Heart right ventricle (tissue), 16 donors: ENCODE data around the gene C19orf73. TPM values are rescaled to one million over a fixed set of nuclear protein-coding genes. Genes with fewer than 3 reads are reported as not detected.
A peak's percentile ranks its signal among the peaks of the same experiment; 100 is the strongest.
"Not testable (repeated sequence)": the region's sequence is repeated elsewhere in the genome, so short reads cannot be mapped to it uniquely, and the experiment has no call there.

ENCODE experiments used
- ATAC-seq, 8 donors: fragments of 200-7000 bp; cut with Tn5 transposase; one replicate each; pipeline ENCODE4 v1.9.1; 2020; ENCODE audit warnings: mild to moderate bottlenecking in 8 of 8, moderate library complexity in 8 of 8, moderate number of reproducible peaks in 1 of 8
- DNase-seq, 2 donors: peaks; one replicate each; pipeline ENCODE4 v3.0.0-alpha.2; 2020
- H3K27ac ChIP-seq, 10 donors: fragments of 200-600 bp; sonication (generic) in 2 of 10; one replicate each; pipeline versions ENCODE4 v1.5.0 to v1.8.0; 2020 to 2022; ENCODE audit warnings: mild to moderate bottlenecking in 3 of 10
- H3K27me3 ChIP-seq, 7 donors: fragments of 200-600 bp; one replicate each; pipeline ENCODE4 v1.8.0; 2021 to 2022; ENCODE audit warnings: mild to moderate bottlenecking in 2 of 7
- H3K36me3 ChIP-seq, 9 donors: fragments of 200-600 bp; sonication (generic) in 1 of 9; one replicate each; pipeline versions ENCODE4 v1.5.0 to v1.8.0; 2020 to 2022; ENCODE audit warnings: mild to moderate bottlenecking in 2 of 9
- H3K4me1 ChIP-seq, 9 donors: fragments of 200-600 bp; sonication (generic) in 1 of 9; one replicate each; pipeline versions ENCODE4 v1.5.0 to v1.8.0; 2020 to 2022; ENCODE audit warnings: mild to moderate bottlenecking in 4 of 9
- H3K4me3 ChIP-seq, 10 donors: fragments of 200-600 bp; sonication (generic) in 2 of 10; one replicate each; pipeline versions ENCODE4 v1.5.0 to v1.8.0; 2020 to 2022; ENCODE audit warnings: mild to moderate bottlenecking in 7 of 10, moderate library complexity in 2 of 10
- H3K9me3 ChIP-seq, 11 donors: fragments of 200-600 bp in 10 of 11; sonication (generic) in 2 of 11; one replicate each; pipeline versions ENCODE4 v1.5.0 to v1.8.0; 2013 to 2022; ENCODE audit warnings: mild to moderate bottlenecking in 2 of 11, control low read depth in 1 of 11, moderate library complexity in 1 of 11
- WGBS, 2 donors: extraction: QIAGEN DNeasy Blood & Tissue Kit; methylation state at CpG; one replicate each; pipeline ENCODE4 v1.1.7; 2013; ENCODE audit warnings: inconsistent platforms in 1 of 2; 5-methylcytosine and 5-hydroxymethylcytosine counted together
- intact Hi-C, 10 donors: fragments of 100-400 bp; cut with DNase I; formaldehyde crosslinking; loops; one replicate each; pipeline versions ENCODE4 v1.11.1 to v1.14.2; 2022
- polyA plus RNA-seq, 2 donors: library from polyadenylated mRNA; stranded (reverse); fragments of 200-250 nt; gene quantifications; one replicate each; pipeline ENCODE4 v1.2.3, GENCODE V29; 2013
- total RNA-seq, 10 donors: library from RNA; stranded (reverse); fragmentation: NEBNext Ultra II Directional in 3 of 10; extraction: Animal tissue kit (Norgen Biotek cat#: 25700) in 3 of 10; gene quantifications; one replicate each; pipeline versions ENCODE4 v1.2.1 to v1.2.4, GENCODE V29; 2021 to 2023
- TF ChIP-seq, protein P1 (sequence below), 9 donors: fragments of 200-600 bp; sonication (generic) in 2 of 9; IDR thresholded peaks; one replicate each; pipeline versions ENCODE4 v1.5.0 to v1.8.0; 2021 to 2022; ENCODE audit warnings: antibody characterized with exemption in 9 of 9, mild to moderate bottlenecking in 5 of 9, moderate library complexity in 1 of 9
- donor health status: Arrhythmogenic right ventricular cardiomyopathy.
- donor health status: ischemic (EF 13 %, LVEDD 7.1; RV severe dilation, severe dysfunction).
- donor health status: healthy with polysubstance abuse.
- donor health status: DM: no; HTN: yes; CAD: no.
- donor health status: DM: no; HTN: no; CAD: no.
- donor health status: ischemic (EF 25% LVEDD 6.9; RV normal size, moderate dysfunction).
- donor health status: ischemic (EF 25% LVEDD 5.7; RV mildly dilated, moderate dysfunction).
- donor health status: healthy.
- donor health status: DM: yes; HTN: yes; CAD: no.
- donor health status: Ischemic cardiomyopathy.
- donor health status: ischemic (EF 35%, LVEDD 5.7; RV mildly dilated, moderate dysfunction).
- donor health status: nonischemic (EF 11% LVEDD 7.7; RV severe dilation, severe dysfunction).
- donor health status: DM: yes; HTN: yes; CAD: no.
- donor health status: PGD.
- donor health status: ischemic (EF 29% LVEDD 5.4; RV normal size, mild dysfunction).
- donor health status: nonischemic (EF 23%, LVEDD 6.1; RV moderate dilation, normal function).

The C19orf73 gene
- total and polyA plus RNA-seq, 12 donors: 0.64 to 5.4 (median 1.2) TPM

DNA sequence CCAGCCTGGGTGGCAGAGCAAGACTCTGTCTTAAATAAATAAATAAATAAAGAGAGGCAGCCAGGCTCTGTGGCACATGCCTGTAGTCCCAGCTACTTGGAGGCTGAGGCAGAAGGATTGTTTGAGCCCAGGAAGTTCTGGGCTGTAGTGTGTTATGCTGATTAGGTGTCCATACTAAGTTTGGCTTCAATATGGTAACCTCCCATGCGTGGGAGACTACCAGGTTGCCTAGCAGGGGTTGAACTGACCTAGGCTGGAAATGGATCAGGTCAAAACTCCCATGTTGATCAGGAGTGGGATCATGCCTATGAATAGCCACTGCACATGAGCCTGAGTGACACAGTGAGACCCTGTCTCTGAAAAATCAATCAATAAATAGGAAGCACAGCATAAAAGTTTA is 37.7 kb downstream of the C19orf73 start:
- whole genome bisulfite sequencing, 2 donors: 81 to 85% methylated on average over 1 of the region's 1 CpG
- TF ChIP-seq, protein P1, sequence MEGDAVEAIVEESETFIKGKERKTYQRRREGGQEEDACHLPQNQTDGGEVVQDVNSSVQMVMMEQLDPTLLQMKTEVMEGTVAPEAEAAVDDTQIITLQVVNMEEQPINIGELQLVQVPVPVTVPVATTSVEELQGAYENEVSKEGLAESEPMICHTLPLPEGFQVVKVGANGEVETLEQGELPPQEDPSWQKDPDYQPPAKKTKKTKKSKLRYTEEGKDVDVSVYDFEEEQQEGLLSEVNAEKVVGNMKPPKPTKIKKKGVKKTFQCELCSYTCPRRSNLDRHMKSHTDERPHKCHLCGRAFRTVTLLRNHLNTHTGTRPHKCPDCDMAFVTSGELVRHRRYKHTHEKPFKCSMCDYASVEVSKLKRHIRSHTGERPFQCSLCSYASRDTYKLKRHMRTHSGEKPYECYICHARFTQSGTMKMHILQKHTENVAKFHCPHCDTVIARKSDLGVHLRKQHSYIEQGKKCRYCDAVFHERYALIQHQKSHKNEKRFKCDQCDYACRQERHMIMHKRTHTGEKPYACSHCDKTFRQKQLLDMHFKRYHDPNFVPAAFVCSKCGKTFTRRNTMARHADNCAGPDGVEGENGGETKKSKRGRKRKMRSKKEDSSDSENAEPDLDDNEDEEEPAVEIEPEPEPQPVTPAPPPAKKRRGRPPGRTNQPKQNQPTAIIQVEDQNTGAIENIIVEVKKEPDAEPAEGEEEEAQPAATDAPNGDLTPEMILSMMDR (IDR thresholded peaks at IDR 0.05): no peak
- no peak for ATAC-seq

DNA sequence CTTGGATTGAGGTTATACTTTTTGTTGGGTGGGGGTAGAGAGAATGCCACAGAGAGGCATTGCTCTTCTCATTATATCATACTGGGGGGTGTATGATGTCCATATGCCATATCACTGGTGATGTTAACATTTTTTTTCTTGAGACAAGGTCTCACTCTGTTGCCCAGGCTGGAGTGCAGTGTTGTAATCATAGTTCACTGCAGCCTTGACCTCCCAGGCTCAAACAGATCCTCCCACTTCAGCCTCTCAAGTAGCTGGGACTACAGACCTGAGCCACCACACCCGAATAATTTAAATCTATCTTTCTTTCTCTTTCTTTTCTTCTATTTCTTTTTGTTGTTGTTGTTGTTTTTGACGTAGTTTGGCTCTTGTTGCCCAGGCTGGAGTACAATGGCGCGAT is 38.6 kb downstream of the C19orf73 start:
- H3K9me3 ChIP-seq: no peaks in the 10 kb centered on the region
- intact Hi-C loops: no loop called here
- 76 to 90% methylated on average over 4 of the region's 4 CpGs for WGBS, 2 donors

More for the DNA sequence above, 37.7 kb downstream of the C19orf73 start:
- intact Hi-C loops: no loop called here
- Histone ChIP-seq H3K4me1 (peaks cover 0 to 13% (median 9%) of the 10 kb centered on the region in 9 donors), H3K9me3 (no peaks in the 10 kb centered on the region), H3K27ac (no peak overlapping the region), H3K4me3 (no peak overlapping the region), H3K27me3 (no peaks in the 10 kb centered on the region), H3K36me3 (no peaks in the 10 kb centered on the region)
- no peak for DNase-seq

DNA sequence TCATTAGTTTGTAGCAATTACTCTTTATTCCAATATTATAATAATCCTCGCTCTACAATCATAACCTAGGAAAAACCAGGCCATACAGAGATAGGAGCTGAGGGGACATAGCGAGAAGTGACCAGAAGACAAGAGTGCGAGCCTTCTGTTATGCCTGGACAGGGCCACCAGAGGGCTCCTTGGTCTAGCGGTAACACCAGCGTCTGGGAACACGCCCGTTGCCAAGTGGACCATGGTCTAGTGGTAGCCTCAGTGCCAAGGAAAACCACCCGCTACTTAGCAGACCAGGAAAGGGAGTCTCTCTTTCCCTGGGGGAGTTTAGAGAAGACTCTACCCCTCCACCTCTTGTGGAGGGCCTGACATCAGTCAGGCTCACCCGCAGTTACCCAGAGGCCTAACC is 44.1 kb downstream of the C19orf73 start:
- H3K9me3 ChIP-seq, H3K4me3 ChIP-seq, H3K36me3 ChIP-seq, H3K27ac ChIP-seq, H3K4me1 ChIP-seq: not testable (repeated sequence)
- intact Hi-C loops: loop anchor here in 2 of 10 donors (10.0 kb wide), 1 partner anchor 80 kb away; the partner anchor contains the start of genes GYS1 (in 2 of the 2) and RUVBL2 (in 2 of the 2)
- ATAC-seq: peak in 3 of 8 donors; percentile 53 to 68 (median 58)
- DNase-seq: peak; percentile 71 to 72
- peaks cover 0 to 48% (median 45%) of the 10 kb centered on the region in 7 donors for H3K27me3 ChIP-seq
- 15 to 18% methylated on average over 7 to 8 of the region's 9 CpGs for WGBS, 2 donors
- TF ChIP-seq, protein P1 (IDR thresholded peaks at IDR 0.05): peak; percentile 46 to 82 (median 69)

More for the DNA sequence above, 38.6 kb downstream of the C19orf73 start:
- Histone ChIP-seq H3K27me3 (no peaks in the 10 kb centered on the region), H3K36me3 (no peaks in the 10 kb centered on the region), H3K4me3 (no peak overlapping the region), H3K4me1 (peaks cover 0 to 6% (median 5%) of the 10 kb centered on the region in 9 donors), H3K27ac (no peak overlapping the region)
- no peak for ATAC-seq
- DNase-seq: no peak
- TF ChIP-seq, protein P1 (IDR thresholded peaks at IDR 0.05): no peak

DNA sequence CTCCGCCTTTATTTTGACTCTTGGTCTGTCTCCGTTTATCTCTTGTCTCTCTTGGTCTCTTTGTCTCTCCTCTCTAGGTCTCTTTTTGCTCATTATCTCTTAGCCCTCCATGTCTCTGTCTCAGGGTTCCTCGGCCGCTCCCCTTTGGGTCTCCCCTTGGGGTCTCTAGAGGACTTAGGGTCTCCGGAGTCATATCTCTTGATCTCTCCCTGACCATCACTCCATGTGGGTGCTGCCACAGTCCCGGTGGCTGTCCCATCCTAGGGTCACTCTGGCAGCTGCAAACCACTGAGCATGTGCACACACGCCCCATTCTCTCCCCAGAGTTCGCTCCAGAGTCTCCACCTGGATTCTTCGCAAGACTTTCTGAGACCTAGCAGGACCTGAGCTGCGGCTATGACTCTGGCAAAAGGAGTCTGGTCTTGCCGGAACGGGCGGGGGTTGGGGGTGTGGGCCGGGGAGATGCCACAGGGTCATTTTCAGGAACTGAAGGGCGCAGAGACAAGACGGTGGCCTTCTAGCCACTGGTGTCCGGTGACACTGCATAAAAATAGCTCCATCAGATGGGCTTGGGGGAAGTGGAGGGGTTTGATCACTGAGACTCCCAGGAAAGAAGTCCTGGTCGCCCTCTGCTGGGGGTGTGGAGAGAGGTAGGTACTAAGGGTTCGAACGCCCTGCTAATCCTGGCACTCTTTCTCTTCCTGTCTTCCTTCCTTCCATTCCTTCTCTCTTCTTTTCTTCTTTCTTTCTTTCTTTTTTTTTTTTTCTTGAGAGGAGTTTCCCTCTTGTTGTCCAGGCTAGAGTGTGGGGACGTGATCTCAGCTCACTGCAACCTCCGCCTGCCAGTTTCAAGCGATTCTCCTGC is 45.2 kb downstream of the C19orf73 start:
- Histone ChIP-seq H3K4me3 (no peak overlapping the region), H3K27me3 (peaks cover 0 to 60% (median 52%) of the 10 kb centered on the region in 7 donors), H3K27ac (peak overlapping the region in 2 of 10 donors; percentile 21 to 43), H3K9me3 (no peaks in the 10 kb centered on the region), H3K4me1 (peaks cover 0 to 8% (median 0%) of the 10 kb centered on the region in 9 donors), H3K36me3 (no peaks in the 10 kb centered on the region)
- peak in 7 of 8 donors; percentile 35 to 84 (median 52) for ATAC-seq
- 51 to 53% methylated on average over 23 of the region's 23 CpGs for WGBS, 2 donors
- TF ChIP-seq, protein P1 (IDR thresholded peaks at IDR 0.05): peak in 5 of 9 donors; percentile 10 to 29 (median 13)
- DNase-seq: no peak
- intact Hi-C loops: loop anchor here in 2 of 10 donors (10.0 kb wide), 1 partner anchor 79 kb away; the partner anchor contains the start of genes GYS1 (in 2 of the 2) and RUVBL2 (in 2 of the 2)
